Measurements from ENCODE around the gene ACAD9. TPM values are rescaled to one million over a fixed set of nuclear protein-coding genes. Genes with fewer than 3 reads are reported as not detected.
"Not testable (repeated sequence)": the region's sequence is repeated elsewhere in the genome, so short reads cannot be mapped to it uniquely, and the experiment has no call there.

ACAD9 gene
- total RNA-seq, 1 donor from 2014 or later: 46.5 TPM

GRCh38 chr3:128914966-128915645 is 35.7 kb downstream of the ACAD9 start:
- Mint-ChIP-seq H3K4me1 (ENCODE audit: unreplicated experiment) (no peaks in the 10 kb centered on the region), H3K27me3 (ENCODE audit: unreplicated experiment) (peaks cover 3% of the 10 kb centered on the region), H3K27ac (ENCODE audit: unreplicated experiment) (no peak overlapping the region), H3K9me3 (ENCODE audit: unreplicated experiment) (peaks cover 5% of the 10 kb centered on the region), H3K36me3 (ENCODE audit: low read depth, unreplicated experiment) (peaks cover 68% of the 10 kb centered on the region), H3K4me3 (ENCODE audit: unreplicated experiment) (no peak overlapping the region)
- no peak for DNase-seq (ENCODE audit: low spot score)
- TF ChIP-seq, protein P1, sequence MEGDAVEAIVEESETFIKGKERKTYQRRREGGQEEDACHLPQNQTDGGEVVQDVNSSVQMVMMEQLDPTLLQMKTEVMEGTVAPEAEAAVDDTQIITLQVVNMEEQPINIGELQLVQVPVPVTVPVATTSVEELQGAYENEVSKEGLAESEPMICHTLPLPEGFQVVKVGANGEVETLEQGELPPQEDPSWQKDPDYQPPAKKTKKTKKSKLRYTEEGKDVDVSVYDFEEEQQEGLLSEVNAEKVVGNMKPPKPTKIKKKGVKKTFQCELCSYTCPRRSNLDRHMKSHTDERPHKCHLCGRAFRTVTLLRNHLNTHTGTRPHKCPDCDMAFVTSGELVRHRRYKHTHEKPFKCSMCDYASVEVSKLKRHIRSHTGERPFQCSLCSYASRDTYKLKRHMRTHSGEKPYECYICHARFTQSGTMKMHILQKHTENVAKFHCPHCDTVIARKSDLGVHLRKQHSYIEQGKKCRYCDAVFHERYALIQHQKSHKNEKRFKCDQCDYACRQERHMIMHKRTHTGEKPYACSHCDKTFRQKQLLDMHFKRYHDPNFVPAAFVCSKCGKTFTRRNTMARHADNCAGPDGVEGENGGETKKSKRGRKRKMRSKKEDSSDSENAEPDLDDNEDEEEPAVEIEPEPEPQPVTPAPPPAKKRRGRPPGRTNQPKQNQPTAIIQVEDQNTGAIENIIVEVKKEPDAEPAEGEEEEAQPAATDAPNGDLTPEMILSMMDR (IDR thresholded peaks at IDR 0.05; ENCODE audit: unreplicated experiment): no peak

GRCh38 chr3:128917291-128917690 is 37.9 kb downstream of the ACAD9 start:
- no peaks in the 10 kb centered on the region for H3K4me1 Mint-ChIP-seq (ENCODE audit: unreplicated experiment)
- peaks cover 18% of the 10 kb centered on the region for H3K9me3 Mint-ChIP-seq (ENCODE audit: unreplicated experiment)
- no peak overlapping the region for H3K27ac Mint-ChIP-seq (ENCODE audit: unreplicated experiment)
- peaks cover 74% of the 10 kb centered on the region for H3K36me3 Mint-ChIP-seq (ENCODE audit: low read depth, unreplicated experiment)
- no peak for DNase-seq (ENCODE audit: low spot score)
- peaks cover 6% of the 10 kb centered on the region for H3K27me3 Mint-ChIP-seq (ENCODE audit: unreplicated experiment)
- TF ChIP-seq, protein P1 (IDR thresholded peaks at IDR 0.05; ENCODE audit: unreplicated experiment): no peak
- peak overlapping the region; percentile 43 for H3K4me3 Mint-ChIP-seq (ENCODE audit: unreplicated experiment)

DNA sequence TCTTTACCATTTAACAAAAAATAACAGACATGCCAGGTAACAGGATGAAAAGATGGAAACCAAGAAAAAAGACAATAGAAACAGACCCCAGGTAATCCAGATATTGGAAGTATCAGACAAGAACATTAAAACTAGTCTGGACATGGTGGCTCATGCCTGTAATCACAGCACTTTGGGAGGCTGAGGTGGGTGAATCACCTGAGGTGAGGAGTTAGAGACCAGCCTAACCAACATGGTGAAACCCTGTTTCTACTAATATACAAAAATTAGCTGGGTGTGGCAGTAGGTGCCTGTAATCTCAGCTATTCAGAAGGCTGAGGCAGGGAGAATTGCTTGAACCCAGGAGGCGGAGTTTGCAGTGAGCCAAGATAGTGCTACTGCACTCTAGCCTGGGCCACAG is 40.6 kb downstream of the ACAD9 start:
- DNase-seq (ENCODE audit: low spot score): no peak
- H3K4me3 Mint-ChIP-seq (ENCODE audit: unreplicated experiment): no peak overlapping the region
- TF ChIP-seq, protein P1 (IDR thresholded peaks at IDR 0.05; ENCODE audit: unreplicated experiment): no peak
- H3K36me3 Mint-ChIP-seq (ENCODE audit: low read depth, unreplicated experiment): peaks cover 81% of the 10 kb centered on the region
- peaks cover 37% of the 10 kb centered on the region for H3K9me3 Mint-ChIP-seq (ENCODE audit: unreplicated experiment)
- no peaks in the 10 kb centered on the region for H3K4me1 Mint-ChIP-seq (ENCODE audit: unreplicated experiment)
- H3K27me3 Mint-ChIP-seq (ENCODE audit: unreplicated experiment): peaks cover 7% of the 10 kb centered on the region
- no peak overlapping the region for H3K27ac Mint-ChIP-seq (ENCODE audit: unreplicated experiment)

- no peak for DNase-seq (ENCODE audit: low spot score)
- H3K27me3 Mint-ChIP-seq (ENCODE audit: unreplicated experiment): peaks cover 11% of the 10 kb centered on the region
- no peak overlapping the region for H3K27ac Mint-ChIP-seq (ENCODE audit: unreplicated experiment)
- H3K4me3 Mint-ChIP-seq (ENCODE audit: unreplicated experiment): peak overlapping the region; percentile 18
- peaks cover 59% of the 10 kb centered on the region for H3K36me3 Mint-ChIP-seq (ENCODE audit: low read depth, unreplicated experiment)
- H3K4me1 Mint-ChIP-seq (ENCODE audit: unreplicated experiment): no peaks in the 10 kb centered on the region
- peaks cover 47% of the 10 kb centered on the region for H3K9me3 Mint-ChIP-seq (ENCODE audit: unreplicated experiment)
- TF ChIP-seq, protein P1 (IDR thresholded peaks at IDR 0.05; ENCODE audit: unreplicated experiment): no peak
These were observed 43.5 kb downstream of the ACAD9 start for GRCh38 chr3:128922804-128923459.

GRCh38 chr3:128923576-128923975 is 44.2 kb downstream of the ACAD9 start:
- no peak for DNase-seq (ENCODE audit: low spot score)
- H3K4me1 Mint-ChIP-seq (ENCODE audit: unreplicated experiment): no peaks in the 10 kb centered on the region
- H3K27me3 Mint-ChIP-seq (ENCODE audit: unreplicated experiment): peaks cover 11% of the 10 kb centered on the region
- H3K9me3 Mint-ChIP-seq (ENCODE audit: unreplicated experiment): peaks cover 44% of the 10 kb centered on the region
- H3K27ac Mint-ChIP-seq (ENCODE audit: unreplicated experiment): no peak overlapping the region
- H3K4me3 Mint-ChIP-seq (ENCODE audit: unreplicated experiment): no peak overlapping the region
- TF ChIP-seq, protein P1 (IDR thresholded peaks at IDR 0.05; ENCODE audit: unreplicated experiment): no peak
- H3K36me3 Mint-ChIP-seq (ENCODE audit: low read depth, unreplicated experiment): peaks cover 54% of the 10 kb centered on the region

- not testable (repeated sequence) for H3K4me1 Mint-ChIP-seq (ENCODE audit: unreplicated experiment); H3K27ac Mint-ChIP-seq (ENCODE audit: unreplicated experiment); H3K4me3 Mint-ChIP-seq (ENCODE audit: unreplicated experiment); DNase-seq (ENCODE audit: low spot score)
- peaks cover 11% of the 10 kb centered on the region for H3K27me3 Mint-ChIP-seq (ENCODE audit: unreplicated experiment)
- peaks cover 42% of the 10 kb centered on the region for H3K9me3 Mint-ChIP-seq (ENCODE audit: unreplicated experiment)
- H3K36me3 Mint-ChIP-seq (ENCODE audit: low read depth, unreplicated experiment): peaks cover 50% of the 10 kb centered on the region
These were observed 44.6 kb downstream of the ACAD9 start for GRCh38 chr3:128923986-128924385.

Measured in endothelial cell (in vitro differentiated cells).